PC-9 (cell line): ENCODE data around the gene ENPP7. TPM values are rescaled to one million over a fixed set of nuclear protein-coding genes. Genes with fewer than 3 reads are reported as not detected.

ENCODE experiments used
- BruUV-seq: library from RNA; stranded (reverse); fragments of 400-500 nt; replicated peaks from 2 replicates; lab custom pipeline; 2021; lab: Mats Ljungman, UMichigan
- CTCF ChIA-PET: fragments of 300-600 bp; sonication (Branson Sonifier 250); formaldehyde crosslinking; loops from one replicate; lab custom pipeline; 2022; ENCODE audit warnings: antibody characterized with exemption; lab: Charles Lee
- POLR2A ChIA-PET: fragments of 300-600 bp; sonication (Branson Sonifier 250); formaldehyde crosslinking; loops from one replicate; lab custom pipeline; 2022; ENCODE audit warnings: antibody characterized with exemption; ENCODE audit not compliant: unreplicated experiment; lab: Charles Lee
- DNase-seq, 2 experiments: peaks; one replicate each; pipeline versions ENCODE4 v3.0.0 to v3.0.0-alpha.2; 2015 to 2022; ENCODE audit warnings: mixed read lengths in 1 of 2
- H2AFZ ChIP-seq: fragments of 200-600 bp; sonication (generic); 2 replicates; pipeline ENCODE4 v1.8.1; 2017; ENCODE audit warnings: antibody characterized with exemption
- H3F3A ChIP-seq: fragments of 200-600 bp; sonication (generic); 2 replicates; pipeline ENCODE4 v1.8.1; 2017; ENCODE audit warnings: antibody characterized with exemption, mild to moderate bottlenecking, low read depth; ENCODE audit not compliant: insufficient read depth
- H3K27ac ChIP-seq: fragments of 200-600 bp; sonication (generic); 2 replicates; pipeline ENCODE4 v1.6.1; 2016; ENCODE audit warnings: mixed run types
- H3K27me3 ChIP-seq: fragments of 200-600 bp; sonication (generic); 2 replicates; pipeline ENCODE4 v1.6.1; 2016; ENCODE audit warnings: low read depth, mixed run types; ENCODE audit not compliant: insufficient read depth
- H3K36me3 ChIP-seq: fragments of 200-600 bp; sonication (generic); 2 replicates; pipeline ENCODE4 v1.6.1; 2016; ENCODE audit warnings: low read depth, mixed run types
- H3K4me1 ChIP-seq: fragments of 200-600 bp; sonication (generic); replicated peaks from 2 replicates; pipeline ENCODE4 v1.6.1; 2016; ENCODE audit warnings: mixed run types; ENCODE audit not compliant: insufficient read depth
- H3K4me2 ChIP-seq: fragments of 200-600 bp; sonication (generic); 2 replicates; pipeline ENCODE4 v1.6.1; 2017; ENCODE audit warnings: mixed run types
- H3K4me3 ChIP-seq: fragments of 200-600 bp; sonication (generic); 2 replicates; pipeline ENCODE4 v1.6.1; 2016; ENCODE audit warnings: mixed run types
- H3K79me2 ChIP-seq: fragments of 200-600 bp; sonication (generic); 2 replicates; pipeline ENCODE4 v1.6.1; 2017; ENCODE audit warnings: low read depth, mixed run types
- H3K9me2 ChIP-seq: fragments of 200-600 bp; sonication (generic); 2 replicates; pipeline ENCODE4 v1.8.1; 2017; ENCODE audit warnings: mild to moderate bottlenecking; ENCODE audit not compliant: insufficient read depth
- H3K9me3 ChIP-seq: fragments of 200-600 bp; sonication (generic); 2 replicates; pipeline ENCODE4 v1.8.1; 2016; ENCODE audit warnings: low read depth; ENCODE audit not compliant: insufficient read depth
- H4K20me1 ChIP-seq: fragments of 200-600 bp; sonication (generic); 2 replicates; pipeline ENCODE4 v1.8.1; 2017; ENCODE audit not compliant: insufficient read depth
- EZH2 ChIP-seq: fragments of 200-600 bp; sonication (generic); IDR thresholded peaks from 2 replicates; pipeline ENCODE4 v1.8.0; 2017; ENCODE audit warnings: antibody characterized with exemption, low read depth
- intact Hi-C: fragments of 100-400 bp; cut with micrococcal nuclease; formaldehyde crosslinking; loops from one replicate; pipeline ENCODE4 v1.10.0; 2022; ENCODE audit not compliant: unreplicated experiment
- total RNA-seq: library from RNA; stranded (reverse); gene quantifications from 2 replicates; pipeline ENCODE4 v1.2.3, GENCODE V29; 2021
- TF ChIP-seq, protein P1 (sequence below): fragments of 200-600 bp; sonication (generic); conservative IDR thresholded peaks from 2 replicates; pipeline ENCODE4 v1.6.1; 2017; ENCODE audit warnings: mixed run types, antibody characterized with exemption, mild to moderate bottlenecking, moderate library complexity

ENPP7 gene
- total RNA-seq, 1 experiment from 2014 or later = not detected

DNA sequence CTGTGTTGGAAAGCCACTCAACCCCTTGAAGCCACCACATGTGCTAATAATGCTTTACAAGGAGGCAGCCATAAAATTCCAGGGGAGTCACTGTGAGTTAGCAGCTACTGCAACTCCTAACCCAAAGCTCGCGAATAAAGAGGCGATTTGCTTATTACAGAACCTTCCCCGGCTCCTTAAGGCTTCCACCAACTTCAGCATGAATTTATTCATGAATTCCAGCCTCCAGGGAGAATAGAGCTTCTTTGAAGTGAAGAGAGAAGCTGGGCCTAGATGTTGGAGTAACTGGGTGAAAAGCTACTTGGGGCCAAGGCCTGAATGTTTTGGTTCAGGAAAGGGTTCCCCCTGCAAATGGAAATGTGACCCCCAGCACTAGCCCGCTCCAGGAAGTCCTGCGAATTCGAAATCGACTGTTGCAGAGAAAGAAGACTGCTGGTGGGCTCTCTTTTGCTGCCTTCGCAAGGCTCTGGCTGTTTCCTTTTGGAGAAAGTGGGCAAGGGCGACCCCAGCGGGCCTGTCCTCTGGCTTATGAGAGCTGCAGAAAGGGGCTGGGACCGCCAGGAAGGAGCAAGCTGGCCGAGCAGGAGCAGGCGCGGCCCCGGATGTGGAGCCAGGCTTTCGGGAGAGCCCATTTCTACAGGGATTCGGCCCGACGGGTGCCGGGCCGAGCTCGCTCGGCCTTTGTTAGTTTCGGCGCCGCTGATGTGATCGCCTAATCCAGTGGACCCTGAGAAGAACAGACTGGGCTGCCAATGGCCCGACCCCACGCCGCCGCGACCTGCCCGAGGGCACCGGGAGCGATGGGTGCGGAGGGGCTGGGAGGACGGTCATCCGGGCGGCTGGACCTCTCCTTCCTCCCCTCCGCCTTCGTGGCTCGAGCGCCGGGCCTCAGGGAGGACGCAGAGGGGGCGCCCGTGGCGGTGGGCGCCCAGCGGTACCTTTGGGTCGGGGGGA lies 58.5 kb downstream of the ENPP7 start:
- DNase-seq = no peak
- no peak overlapping the region for H3K27ac ChIP-seq
- no peak overlapping the region for H2AFZ ChIP-seq
- no peaks in the 10 kb centered on the region for H3K27me3 ChIP-seq
- no peaks in the 10 kb centered on the region for H3K36me3 ChIP-seq
- ChIA-PET CTCF (interaction anchor here (0.6 kb wide), 2 partner anchors 43 to 104 kb away, joined by 3 to 9 read pairs; no protein-coding TSS in a partner anchor), POLR2A (interaction anchor here (0.6 to 0.7 kb wide), 2 partner anchors 15 to 1506 kb away, joined by 3 to 6 read pairs; partner anchors contain the start of gene SLC38A10)
- H3K9me2 ChIP-seq = no peaks in the 10 kb centered on the region
- H3K4me3 ChIP-seq = no peak overlapping the region
- H3K79me2 ChIP-seq = no peaks in the 10 kb centered on the region
- no peaks in the 10 kb centered on the region for H3K9me3 ChIP-seq
- H4K20me1 ChIP-seq = no peaks in the 10 kb centered on the region
- 0 out of 2 replicates have a peak overlapping the region, but pooled peaks have one; percentile 40 for H3K4me2 ChIP-seq
- TF ChIP-seq, protein P1, sequence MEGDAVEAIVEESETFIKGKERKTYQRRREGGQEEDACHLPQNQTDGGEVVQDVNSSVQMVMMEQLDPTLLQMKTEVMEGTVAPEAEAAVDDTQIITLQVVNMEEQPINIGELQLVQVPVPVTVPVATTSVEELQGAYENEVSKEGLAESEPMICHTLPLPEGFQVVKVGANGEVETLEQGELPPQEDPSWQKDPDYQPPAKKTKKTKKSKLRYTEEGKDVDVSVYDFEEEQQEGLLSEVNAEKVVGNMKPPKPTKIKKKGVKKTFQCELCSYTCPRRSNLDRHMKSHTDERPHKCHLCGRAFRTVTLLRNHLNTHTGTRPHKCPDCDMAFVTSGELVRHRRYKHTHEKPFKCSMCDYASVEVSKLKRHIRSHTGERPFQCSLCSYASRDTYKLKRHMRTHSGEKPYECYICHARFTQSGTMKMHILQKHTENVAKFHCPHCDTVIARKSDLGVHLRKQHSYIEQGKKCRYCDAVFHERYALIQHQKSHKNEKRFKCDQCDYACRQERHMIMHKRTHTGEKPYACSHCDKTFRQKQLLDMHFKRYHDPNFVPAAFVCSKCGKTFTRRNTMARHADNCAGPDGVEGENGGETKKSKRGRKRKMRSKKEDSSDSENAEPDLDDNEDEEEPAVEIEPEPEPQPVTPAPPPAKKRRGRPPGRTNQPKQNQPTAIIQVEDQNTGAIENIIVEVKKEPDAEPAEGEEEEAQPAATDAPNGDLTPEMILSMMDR = no peak
- TF ChIP-seq EZH2 = no peak
- no TSS peak for BruUV-seq
- H3F3A ChIP-seq = peaks cover 7% of the 10 kb centered on the region; the same call in 1 of the 2 replicates
- no peaks in the 10 kb centered on the region for H3K4me1 ChIP-seq
- intact Hi-C loops = no loop called here

- Histone ChIP-seq H3K4me3 (no peak overlapping the region), H3K36me3 (no peaks in the 10 kb centered on the region), H3F3A (peaks cover 7% of the 10 kb centered on the region; the same call in 1 of the 2 replicates), H3K4me2 (peak overlapping the region; percentile 40; the same call in 1 of the 2 replicates), H3K9me3 (no peaks in the 10 kb centered on the region), H3K4me1 (no peaks in the 10 kb centered on the region), H3K27ac (no peak overlapping the region), H3K9me2 (no peaks in the 10 kb centered on the region), H3K79me2 (no peaks in the 10 kb centered on the region), H2AFZ (no peak overlapping the region), H4K20me1 (no peaks in the 10 kb centered on the region), H3K27me3 (no peaks in the 10 kb centered on the region)
- POLR2A ChIA-PET = no interaction called here
- TF ChIP-seq, protein P1 = peak; percentile 73
- no peak for TF ChIP-seq EZH2
- intact Hi-C loops = no loop called here
- CTCF ChIA-PET = interaction anchor here (0.6 kb wide), 1 partner anchor 44 kb away, joined by 9 read pairs; no protein-coding TSS in a partner anchor
- BruUV-seq = no TSS peak
- peak in 1 of 2 experiments; percentile 50 for DNase-seq
These were observed 59.4 kb downstream of the ENPP7 start for GRCh38 chr17:79789943-79790804.
